Measurements from ENCODE around the gene NANS.

DNA sequence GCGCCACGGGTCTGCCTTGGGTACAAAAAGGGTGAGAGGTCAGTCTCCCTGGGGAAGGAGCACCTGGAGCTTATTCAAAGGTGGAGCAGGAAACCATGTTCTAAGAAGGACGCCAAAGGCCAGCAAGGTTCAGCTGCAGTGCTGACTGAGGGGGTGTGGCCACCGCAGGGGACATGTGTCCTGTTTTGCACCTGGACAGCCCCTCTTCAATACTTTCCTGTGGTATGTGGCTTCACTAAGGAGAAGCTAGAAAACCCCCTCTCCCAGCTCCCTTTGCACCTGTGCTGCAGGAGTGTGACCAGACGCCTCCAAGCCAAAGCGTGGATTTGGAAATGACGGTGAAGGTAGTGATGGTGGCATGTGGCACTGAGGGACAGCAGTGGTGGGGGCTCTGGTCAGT is 38.9 kb downstream of the NANS start:
- TF ChIP-seq JUN (IDR thresholded peaks at IDR 0.05; ENCODE audit: low read depth, low read length) (no peak), EZH2 (IDR thresholded peaks at IDR 0.05; ENCODE audit: low read depth, low read length, severe bottlenecking) (no peak), CHD2 (IDR thresholded peaks at IDR 0.05; ENCODE audit: low read length) (no peak), JUND (IDR thresholded peaks at IDR 0.05; ENCODE audit: low read length) (no peak), RAD21 (IDR thresholded peaks at IDR 0.05 in 1 of 2, conservative IDR thresholded peaks at IDR 0.05 in 1 of 2; ENCODE audit: low read depth in 2 of 2, low read length in 2 of 2) (no peak), HDAC2 (IDR thresholded peaks at IDR 0.05; ENCODE audit: borderline replicate concordance in 1 of 2, low read depth in 2 of 2, low read length in 2 of 2) (no peak), EP300 (IDR thresholded peaks at IDR 0.05; ENCODE audit: borderline replicate concordance in 1 of 2, low read depth in 2 of 2, low read length in 2 of 2) (no peak), HDAC6 (IDR thresholded peaks at IDR 0.05; ENCODE audit: low read depth, low read length) (no peak), BRCA1 (IDR thresholded peaks at IDR 0.05; ENCODE audit: low read depth, low read length) (no peak), TAF1 (IDR thresholded peaks at IDR 0.05; ENCODE audit: low read depth, low read length) (no peak)
- TF ChIP-seq, protein P1, sequence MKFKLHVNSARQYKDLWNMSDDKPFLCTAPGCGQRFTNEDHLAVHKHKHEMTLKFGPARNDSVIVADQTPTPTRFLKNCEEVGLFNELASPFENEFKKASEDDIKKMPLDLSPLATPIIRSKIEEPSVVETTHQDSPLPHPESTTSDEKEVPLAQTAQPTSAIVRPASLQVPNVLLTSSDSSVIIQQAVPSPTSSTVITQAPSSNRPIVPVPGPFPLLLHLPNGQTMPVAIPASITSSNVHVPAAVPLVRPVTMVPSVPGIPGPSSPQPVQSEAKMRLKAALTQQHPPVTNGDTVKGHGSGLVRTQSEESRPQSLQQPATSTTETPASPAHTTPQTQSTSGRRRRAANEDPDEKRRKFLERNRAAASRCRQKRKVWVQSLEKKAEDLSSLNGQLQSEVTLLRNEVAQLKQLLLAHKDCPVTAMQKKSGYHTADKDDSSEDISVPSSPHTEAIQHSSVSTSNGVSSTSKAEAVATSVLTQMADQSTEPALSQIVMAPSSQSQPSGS (IDR thresholded peaks at IDR 0.05; ENCODE audit: low read length), result no peak
- TF ChIP-seq, protein P2, sequence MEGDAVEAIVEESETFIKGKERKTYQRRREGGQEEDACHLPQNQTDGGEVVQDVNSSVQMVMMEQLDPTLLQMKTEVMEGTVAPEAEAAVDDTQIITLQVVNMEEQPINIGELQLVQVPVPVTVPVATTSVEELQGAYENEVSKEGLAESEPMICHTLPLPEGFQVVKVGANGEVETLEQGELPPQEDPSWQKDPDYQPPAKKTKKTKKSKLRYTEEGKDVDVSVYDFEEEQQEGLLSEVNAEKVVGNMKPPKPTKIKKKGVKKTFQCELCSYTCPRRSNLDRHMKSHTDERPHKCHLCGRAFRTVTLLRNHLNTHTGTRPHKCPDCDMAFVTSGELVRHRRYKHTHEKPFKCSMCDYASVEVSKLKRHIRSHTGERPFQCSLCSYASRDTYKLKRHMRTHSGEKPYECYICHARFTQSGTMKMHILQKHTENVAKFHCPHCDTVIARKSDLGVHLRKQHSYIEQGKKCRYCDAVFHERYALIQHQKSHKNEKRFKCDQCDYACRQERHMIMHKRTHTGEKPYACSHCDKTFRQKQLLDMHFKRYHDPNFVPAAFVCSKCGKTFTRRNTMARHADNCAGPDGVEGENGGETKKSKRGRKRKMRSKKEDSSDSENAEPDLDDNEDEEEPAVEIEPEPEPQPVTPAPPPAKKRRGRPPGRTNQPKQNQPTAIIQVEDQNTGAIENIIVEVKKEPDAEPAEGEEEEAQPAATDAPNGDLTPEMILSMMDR (IDR thresholded peaks at IDR 0.05; ENCODE audit: control extremely low read depth in 1 of 3, insufficient read depth in 1 of 3, low read depth in 1 of 3, low read length in 3 of 3), result no peak
